Breast epithelium (tissue), 4 donors: ENCODE data around the gene BATF. TPM values are rescaled to one million over a fixed set of nuclear protein-coding genes. Genes with fewer than 3 reads are reported as not detected.

ENCODE experiments used
- DNase-seq, 2 donors: peaks; one replicate each; pipeline ENCODE4 v3.0.0-alpha.2; 2019; ENCODE audit warnings: low spot score in 2 of 2
- H3K27ac ChIP-seq, 2 donors: fragments of 200-600 bp; sonication (generic) in 1 of 2; one replicate each; pipeline ENCODE4 v1.5.1; 2016 to 2019; ENCODE audit warnings: mild to moderate bottlenecking in 1 of 2
- H3K27me3 ChIP-seq, 2 donors: fragments of 200-600 bp; sonication (generic) in 1 of 2; one replicate each; pipeline versions ENCODE4 v1.5.1 to v1.6.0; 2017 to 2019; ENCODE audit warnings: control low read depth in 1 of 2, mild to moderate bottlenecking in 1 of 2
- H3K36me3 ChIP-seq: fragments of 200-600 bp; one replicate; pipeline ENCODE4 v1.5.1; 2019
- H3K4me1 ChIP-seq, 2 donors: fragments of 200-600 bp; sonication (generic); one replicate each; pipeline ENCODE4 v1.5.1; 2016 to 2019; ENCODE audit warnings: control low read depth in 1 of 2
- H3K4me3 ChIP-seq, 3 donors: fragments of 200-600 bp; sonication (generic); 1 replicate in 2 of 3; 2 replicates in 1 of 3; pipeline ENCODE4 v1.5.1; 2016 to 2019; ENCODE audit warnings: mild to moderate bottlenecking in 3 of 3, moderate library complexity in 2 of 3
- H3K9me3 ChIP-seq, 2 donors: fragments of 200-600 bp; sonication (generic) in 1 of 2; one replicate each; pipeline ENCODE4 v1.5.1; 2016 to 2019; ENCODE audit warnings: control low read depth in 1 of 2
- CTCF ChIP-seq, 3 donors: fragments of 450-650 bp; IDR thresholded peaks; one replicate each; pipeline ENCODE4 v1.5.1; 2016 to 2017; ENCODE audit warnings: antibody characterized with exemption in 3 of 3, mild to moderate bottlenecking in 3 of 3, moderate library complexity in 3 of 3
- POLR2A ChIP-seq: fragments of 450-650 bp; IDR thresholded peaks from one replicate; pipeline ENCODE4 v1.6.1; 2016; ENCODE audit warnings: antibody characterized with exemption, mild to moderate bottlenecking, moderate library complexity
- POLR2AphosphoS5 ChIP-seq, 3 donors: sonication (generic); formaldehyde crosslinking; IDR thresholded peaks; one replicate each; pipeline ENCODE4 v1.6.1; 2017; ENCODE audit warnings: antibody characterized with exemption in 3 of 3
- intact Hi-C: fragments of 100-400 bp; cut with DNase I; formaldehyde crosslinking; loops from one replicate; pipeline ENCODE4 v1.15.1; 2023; ENCODE audit warnings: low total_unique reads
- total RNA-seq, 3 donors: library from RNA; depleted of rRNA; stranded (reverse); fragments of >200 nt; gene quantifications; one replicate each; pipeline ENCODE4 v1.1.0, GENCODE V29; 2016

The BATF gene
- total RNA-seq, 3 donors from 2014 or later = 15.7 to 43.6 (median 34.7) TPM

- H3K4me1 ChIP-seq = no peaks in the 10 kb centered on the region
- no peak overlapping the region for H3K4me3 ChIP-seq
- intact Hi-C loops = no loop called here
- no peaks in the 10 kb centered on the region for H3K27me3 ChIP-seq
- no peak for DNase-seq
- no peaks in the 10 kb centered on the region for H3K9me3 ChIP-seq
- H3K27ac ChIP-seq = no peak overlapping the region
- H3K36me3 ChIP-seq = no peaks in the 10 kb centered on the region
- TF ChIP-seq POLR2AphosphoS5 (IDR thresholded peaks at IDR 0.05) (no peak), POLR2A (no peak), CTCF (IDR thresholded peaks at IDR 0.05) (no peak)
Observed at GRCh38 chr14:75491376-75491978, 30.8 kb upstream of the BATF start.

GRCh38 chr14:75492832-75493591 lies 29.3 kb upstream of the BATF start:
- Histone ChIP-seq H3K9me3 (no peaks in the 10 kb centered on the region), H3K27ac (no peak overlapping the region), H3K36me3 (no peaks in the 10 kb centered on the region), H3K4me1 (no peaks in the 10 kb centered on the region), H3K27me3 (no peaks in the 10 kb centered on the region), H3K4me3 (no peak overlapping the region)
- no peak for TF ChIP-seq CTCF (IDR thresholded peaks at IDR 0.05)
- TF ChIP-seq POLR2AphosphoS5 (IDR thresholded peaks at IDR 0.05) = no peak
- no peak for TF ChIP-seq POLR2A
- no peak for DNase-seq
- intact Hi-C loops = no loop called here

- no peak for DNase-seq
- TF ChIP-seq POLR2A = no peak
- TF ChIP-seq CTCF (IDR thresholded peaks at IDR 0.05) = no peak
- TF ChIP-seq POLR2AphosphoS5 (IDR thresholded peaks at IDR 0.05) = no peak
Observed at GRCh38 chr14:75493592-75494087, 28.6 kb upstream of the BATF start.

GRCh38 chr14:75494896-75495295 lies 27.4 kb upstream of the BATF start:
- no peak for TF ChIP-seq POLR2A
- no peak for TF ChIP-seq POLR2AphosphoS5 (IDR thresholded peaks at IDR 0.05)
- TF ChIP-seq CTCF (IDR thresholded peaks at IDR 0.05) = no peak
- no peak for DNase-seq
- intact Hi-C loops = no loop called here
- Histone ChIP-seq H3K4me3 (no peak overlapping the region), H3K36me3 (no peaks in the 10 kb centered on the region), H3K27me3 (no peaks in the 10 kb centered on the region), H3K27ac (no peak overlapping the region), H3K4me1 (no peaks in the 10 kb centered on the region), H3K9me3 (no peaks in the 10 kb centered on the region)

More at GRCh38 chr14:75493592-75494087, 28.6 kb upstream of the BATF start:
- intact Hi-C loops = no loop called here
- Histone ChIP-seq H3K36me3 (no peaks in the 10 kb centered on the region), H3K27me3 (no peaks in the 10 kb centered on the region), H3K4me3 (no peak overlapping the region), H3K27ac (no peak overlapping the region), H3K9me3 (no peaks in the 10 kb centered on the region), H3K4me1 (no peaks in the 10 kb centered on the region)

GRCh38 chr14:75495399-75495798 lies 26.9 kb upstream of the BATF start:
- DNase-seq = no peak
- Histone ChIP-seq H3K36me3 (no peaks in the 10 kb centered on the region), H3K4me1 (no peaks in the 10 kb centered on the region), H3K4me3 (no peak overlapping the region), H3K9me3 (no peaks in the 10 kb centered on the region), H3K27me3 (no peaks in the 10 kb centered on the region), H3K27ac (no peak overlapping the region)
- no peak for TF ChIP-seq CTCF (IDR thresholded peaks at IDR 0.05)
- TF ChIP-seq POLR2AphosphoS5 (IDR thresholded peaks at IDR 0.05) = no peak
- no peak for TF ChIP-seq POLR2A
- intact Hi-C loops = no loop called here
